Measurements from ENCODE around the gene IFITM10. TPM values are rescaled to one million over a fixed set of nuclear protein-coding genes. Genes with fewer than 3 reads are reported as not detected.

IFITM10 gene
- polyA plus RNA-seq, 1 experiment, result 0.04 TPM

- no peak overlapping the region for H3K4me3 ChIP-seq (ENCODE audit: low read depth, low read length)
- TF ChIP-seq CTCF (IDR thresholded peaks at IDR 0.05; ENCODE audit: low read depth, low read length), result no peak
- ChIA-PET CTCF (no interaction called here), POLR2A (no interaction called here)
- DNase-seq (ENCODE audit: low read depth, low spot score), result no peak
- no peak overlapping the region for H3K27ac ChIP-seq (ENCODE audit: low read depth, low read length)
- H3K9me3 ChIP-seq (ENCODE audit: control insufficient read depth, insufficient read depth, low read length), result peaks cover 18% of the 10 kb centered on the region
- H3K27me3 ChIP-seq (ENCODE audit: control insufficient read depth, insufficient read depth, low read length), result peaks cover 21% of the 10 kb centered on the region
Observed at GRCh38 chr11:1745701-1746320, 4.6 kb downstream of the IFITM10 start.

- H3K27ac ChIP-seq (ENCODE audit: low read depth, low read length), result no peak overlapping the region
- no peak overlapping the region for H3K4me3 ChIP-seq (ENCODE audit: low read depth, low read length)
- ChIA-PET POLR2A (interaction anchor here (1.1 kb wide), 1 partner anchor 27 kb away, joined by 3 read pairs; no protein-coding TSS in a partner anchor), CTCF (no interaction called here)
- H3K27me3 ChIP-seq (ENCODE audit: control insufficient read depth, insufficient read depth, low read length), result peaks cover 24% of the 10 kb centered on the region
- no peak for TF ChIP-seq CTCF (IDR thresholded peaks at IDR 0.05; ENCODE audit: low read depth, low read length)
- no peak for DNase-seq (ENCODE audit: low read depth, low spot score)
- peaks cover 18% of the 10 kb centered on the region for H3K9me3 ChIP-seq (ENCODE audit: control insufficient read depth, insufficient read depth, low read length)
Observed at GRCh38 chr11:1744891-1745700, 5.3 kb downstream of the IFITM10 start.

- ChIA-PET POLR2A (interaction anchor here (1.1 kb wide), 1 partner anchor 27 kb away, joined by 3 read pairs; no protein-coding TSS in a partner anchor), CTCF (no interaction called here)
- DNase-seq (ENCODE audit: low read depth, low spot score), result no peak
- Histone ChIP-seq H3K27ac (ENCODE audit: low read depth, low read length) (no peak overlapping the region), H3K9me3 (ENCODE audit: control insufficient read depth, insufficient read depth, low read length) (peaks cover 18% of the 10 kb centered on the region), H3K27me3 (ENCODE audit: control insufficient read depth, insufficient read depth, low read length) (peaks cover 24% of the 10 kb centered on the region), H3K4me3 (ENCODE audit: low read depth, low read length) (no peak overlapping the region)
- TF ChIP-seq CTCF (IDR thresholded peaks at IDR 0.05; ENCODE audit: low read depth, low read length), result no peak
Observed at GRCh38 chr11:1744137-1744886, 6.1 kb downstream of the IFITM10 start.

- Histone ChIP-seq H3K9me3 (ENCODE audit: control insufficient read depth, insufficient read depth, low read length) (peaks cover 18% of the 10 kb centered on the region), H3K4me3 (ENCODE audit: low read depth, low read length) (no peak overlapping the region), H3K27me3 (ENCODE audit: control insufficient read depth, insufficient read depth, low read length) (peaks cover 20% of the 10 kb centered on the region), H3K27ac (ENCODE audit: low read depth, low read length) (no peak overlapping the region)
- no peak for TF ChIP-seq CTCF (IDR thresholded peaks at IDR 0.05; ENCODE audit: low read depth, low read length)
- ChIA-PET CTCF (no interaction called here), POLR2A (no interaction called here)
- no peak for DNase-seq (ENCODE audit: low read depth, low spot score)
Observed at GRCh38 chr11:1743585-1744136, 6.7 kb downstream of the IFITM10 start.
